NB4 (cell line): ENCODE measurements around the gene SLC25A36.

Source experiments
- CTCF ChIP-seq: IDR thresholded peaks from one replicate; pipeline ENCODE4 v1.5.1; 2012; ENCODE audit warnings: low read depth, low read length
- MAX ChIP-seq: IDR thresholded peaks from 2 replicates; pipeline ENCODE4 v1.6.1; 2011; ENCODE audit warnings: low read depth, low read length
- MYC ChIP-seq: IDR thresholded peaks from 2 replicates; pipeline ENCODE4 v1.6.1; 2011; ENCODE audit warnings: low read depth, low read length
- POLR2A ChIP-seq: IDR thresholded peaks from 2 replicates; pipeline ENCODE4 v1.6.1; 2011; ENCODE audit warnings: mild to moderate bottlenecking; ENCODE audit not compliant: insufficient read length; ENCODE audit errors: extremely low read depth

- TF ChIP-seq CTCF, result no peak
- no peak for TF ChIP-seq POLR2A
- no peak for TF ChIP-seq MAX
- TF ChIP-seq MYC, result no peak
Observed at GRCh38 chr3:140899363-140899762, 42.3 kb upstream of the SLC25A36 start.
